GM19468 (cell line): ENCODE results near the gene EIF3I.

Source experiments
- ATAC-seq: cut with Tn5 transposase; IDR thresholded peaks from one replicate; pipeline ENCODE4 v1.9.1; 2021; ENCODE audit warnings: mild to moderate bottlenecking, moderate library complexity, moderate number of reproducible peaks; ENCODE audit not compliant: unreplicated experiment; ENCODE audit errors: extremely low read depth

EIF3I gene

DNA sequence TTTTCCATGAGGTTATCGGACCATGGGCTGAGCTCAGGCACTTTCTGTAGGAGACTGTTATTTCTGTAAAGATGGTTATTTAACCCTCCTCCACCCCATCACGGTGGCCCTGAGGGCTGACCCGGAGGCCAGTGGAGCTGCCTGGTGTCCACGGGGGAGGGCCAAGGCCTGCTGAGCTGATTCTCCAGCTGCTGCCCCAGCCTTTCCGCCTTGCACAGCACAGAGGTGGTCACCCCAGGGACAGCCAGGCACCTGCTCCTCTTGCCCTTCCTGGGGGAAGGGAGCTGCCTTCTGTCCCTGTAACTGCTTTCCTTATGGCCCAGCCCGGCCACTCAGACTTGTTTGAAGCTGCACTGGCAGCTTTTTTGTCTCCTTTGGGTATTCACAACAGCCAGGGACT, 24.4 kb upstream of the EIF3I start:
- ATAC-seq: no peak

DNA sequence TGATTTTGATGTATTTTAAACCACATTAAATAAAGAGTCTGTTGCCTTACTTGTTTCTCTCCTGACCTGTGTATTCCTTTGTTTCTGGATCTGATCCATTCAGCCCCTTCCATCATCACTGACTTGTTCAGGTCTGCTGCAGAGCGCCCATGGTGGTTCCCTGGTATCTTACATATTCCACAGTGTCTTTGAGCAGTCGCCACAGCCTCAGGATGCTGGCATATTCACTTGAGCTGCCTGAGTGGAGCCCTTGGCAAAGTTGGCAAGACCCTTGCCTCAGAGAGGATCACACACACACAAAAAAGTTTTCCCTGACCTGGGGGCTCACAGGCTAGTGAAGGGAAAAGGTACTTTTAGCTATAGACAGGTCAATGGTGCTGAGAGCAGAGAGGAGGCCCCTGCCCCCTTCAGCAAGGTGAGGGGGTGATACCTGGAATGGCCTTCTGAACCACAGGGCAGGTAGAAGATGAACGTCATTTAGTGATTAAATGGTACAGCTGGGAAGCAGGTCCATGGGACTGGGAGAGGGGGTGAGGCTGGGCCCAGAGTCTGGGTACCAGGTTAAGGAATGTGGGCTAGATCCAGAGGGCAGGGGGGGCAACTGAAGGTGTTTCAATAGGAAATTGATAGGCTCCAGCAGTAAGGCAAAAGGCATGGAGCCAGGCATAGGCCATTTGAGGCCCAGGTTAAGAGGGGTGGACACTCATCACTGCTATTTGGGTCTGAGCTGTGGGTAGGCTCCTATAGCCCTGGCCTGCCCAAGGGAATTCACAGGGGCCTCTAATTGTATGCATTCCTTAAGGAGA, 23.8 kb upstream of the EIF3I start:
- ATAC-seq: no peak

DNA sequence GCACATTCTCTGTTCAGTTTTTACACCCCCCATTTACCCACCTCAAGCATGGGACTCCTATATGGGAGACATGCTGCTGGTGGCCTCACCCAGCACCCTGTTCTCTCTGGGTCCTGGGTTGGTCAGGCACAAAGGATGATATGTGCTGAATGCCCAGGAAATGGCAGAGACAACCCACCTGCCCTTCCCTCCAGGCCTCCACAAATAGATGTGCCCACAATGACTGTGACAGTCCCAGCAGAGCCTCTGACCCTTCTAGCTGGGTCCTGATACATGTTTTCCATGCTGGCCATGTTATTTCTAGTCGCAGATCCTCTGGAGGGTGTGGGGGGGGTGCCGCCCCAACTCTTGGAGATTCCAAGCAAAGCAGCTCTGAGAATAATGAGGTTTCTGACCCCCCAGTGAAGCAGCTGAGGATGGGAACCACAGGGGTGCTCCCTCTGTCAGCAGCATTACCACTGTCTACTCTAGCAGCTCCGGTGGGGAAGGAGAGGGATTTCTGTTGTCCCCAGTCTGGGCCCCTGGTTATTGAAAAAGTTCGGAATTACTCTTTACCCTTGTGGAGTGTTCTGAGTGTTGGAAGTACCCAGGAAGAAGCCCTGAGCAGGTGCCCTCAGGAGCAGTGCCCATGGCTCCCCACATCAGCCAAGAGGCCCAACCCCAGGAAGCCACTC, 23.0 kb upstream of the EIF3I start:
- ATAC-seq: no peak

DNA sequence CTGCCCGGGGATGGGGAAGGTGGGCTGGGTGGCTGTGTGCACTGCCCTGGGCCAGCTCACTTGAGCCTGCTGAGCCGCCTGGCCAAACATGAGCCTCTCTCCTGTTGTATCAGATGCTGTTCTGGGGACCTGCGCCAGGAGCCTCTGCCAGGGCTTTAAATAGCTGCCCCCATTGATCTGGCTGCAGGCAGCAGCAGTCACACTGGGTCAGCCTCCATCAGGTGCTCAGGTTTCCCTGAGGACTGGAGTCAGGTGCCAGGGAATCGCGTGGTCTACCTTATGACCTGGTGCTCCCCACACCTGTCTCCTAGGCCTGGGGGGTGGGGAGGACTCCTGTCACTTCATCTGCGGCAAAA, 22.5 kb upstream of the EIF3I start:
- ATAC-seq: no peak

DNA sequence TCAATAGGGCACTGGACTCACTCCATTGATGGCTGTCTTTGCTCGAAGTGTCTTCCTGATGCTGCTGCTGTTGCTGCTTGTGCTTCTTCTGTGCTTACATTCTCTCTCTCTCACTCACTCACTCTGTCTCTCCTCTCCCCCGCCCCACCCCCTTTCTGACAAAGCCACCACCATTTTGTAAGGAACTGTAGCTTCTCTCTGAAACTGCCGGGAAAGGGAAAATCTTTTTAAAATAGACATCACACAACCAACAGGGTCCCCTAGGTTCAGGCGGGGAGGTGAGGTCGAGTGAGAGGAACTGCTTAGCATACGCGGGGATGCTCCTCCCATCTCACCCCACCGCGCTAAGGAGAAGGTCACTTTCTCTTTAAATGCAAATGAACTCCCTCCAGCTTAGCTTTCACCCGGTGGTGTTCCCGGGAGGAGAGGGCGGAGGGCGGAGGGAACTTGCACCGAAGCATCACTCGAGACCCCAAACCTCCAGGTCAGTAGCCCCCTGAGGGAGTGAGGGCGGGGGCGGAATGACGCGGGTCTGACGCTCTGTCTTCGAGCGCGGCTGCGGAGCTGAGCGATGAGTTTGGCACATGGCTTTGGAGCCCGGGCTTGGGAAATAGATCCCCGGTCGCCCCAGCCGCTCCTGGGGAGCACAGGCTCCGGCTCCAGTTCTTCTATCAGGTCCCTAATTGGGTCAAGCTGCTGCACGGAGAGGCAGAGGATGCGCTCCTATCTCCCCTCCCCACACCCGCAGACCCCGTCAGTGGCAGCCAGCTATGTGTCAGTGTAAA, 21.8 kb upstream of the EIF3I start, which contains the start of gene CCDC28B:
Gene CCDC28B (plus strand): TSS at position 370 of the 785 bp plus-strand sequence. CDS start 1,341 bp downstream, outside the sequence.
- ATAC-seq: no peak

DNA sequence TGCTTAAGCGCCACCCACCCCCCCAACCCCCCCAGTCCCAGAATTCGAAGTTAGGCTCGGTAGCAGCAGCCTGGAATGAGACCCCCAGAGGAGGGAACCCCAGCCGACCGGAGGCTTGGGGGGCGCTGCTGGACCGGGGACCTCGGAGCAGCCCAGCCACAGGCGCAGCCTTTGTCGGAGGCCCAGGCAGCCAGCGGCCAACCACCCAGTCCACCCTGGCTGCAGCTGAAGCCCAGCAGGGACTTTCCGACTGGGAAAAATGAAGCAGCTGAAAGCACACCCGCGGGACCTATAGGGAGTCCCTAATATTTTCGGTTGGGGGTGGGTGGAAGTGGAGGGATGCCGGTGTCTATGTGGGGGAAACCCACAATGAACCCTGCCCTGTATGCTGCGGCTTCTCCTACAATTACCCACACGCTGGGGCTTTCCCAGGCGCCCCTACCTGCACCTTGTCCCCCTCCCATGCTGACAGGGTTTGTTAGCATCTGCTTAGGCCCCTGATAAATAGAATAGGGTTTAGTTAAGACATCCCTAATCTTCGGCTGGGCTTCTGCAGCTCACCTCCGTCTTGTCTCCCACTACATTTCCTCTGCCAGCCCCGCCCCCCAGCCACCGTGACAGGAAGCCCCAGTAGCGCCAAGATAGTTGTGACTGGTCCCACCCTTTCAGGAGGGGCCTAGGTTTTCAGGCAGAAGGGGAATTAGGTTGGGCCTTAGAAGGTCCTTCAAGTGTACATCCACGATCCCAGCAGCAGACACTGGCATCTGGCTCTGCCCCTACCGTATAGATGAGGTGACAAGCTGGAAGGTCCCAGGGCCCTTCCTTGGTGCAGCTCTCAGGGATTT, 21.0 kb upstream of the EIF3I start:
- ATAC-seq: no peak

DNA sequence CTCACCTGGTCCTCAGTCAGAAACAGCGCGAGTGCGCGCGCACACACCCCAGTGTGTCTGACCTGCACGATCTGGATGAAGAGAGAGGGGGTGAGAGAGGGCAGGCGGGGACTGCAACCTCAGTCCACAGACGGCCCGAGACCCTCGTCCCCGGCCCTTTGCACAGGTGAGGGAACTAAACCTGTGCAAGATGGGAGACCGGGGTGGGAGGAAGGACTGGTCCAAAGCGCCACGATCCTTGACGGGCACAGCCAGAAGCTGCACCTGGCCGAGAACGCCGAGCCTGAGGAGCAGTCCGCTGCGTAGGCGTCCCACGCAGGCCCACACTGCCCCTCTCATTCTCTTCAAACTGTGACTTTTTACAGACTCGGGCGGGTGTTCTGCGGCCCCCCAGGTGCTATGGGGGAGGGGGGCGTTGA, 17.3 kb upstream of the EIF3I start:
- no peak for ATAC-seq

DNA sequence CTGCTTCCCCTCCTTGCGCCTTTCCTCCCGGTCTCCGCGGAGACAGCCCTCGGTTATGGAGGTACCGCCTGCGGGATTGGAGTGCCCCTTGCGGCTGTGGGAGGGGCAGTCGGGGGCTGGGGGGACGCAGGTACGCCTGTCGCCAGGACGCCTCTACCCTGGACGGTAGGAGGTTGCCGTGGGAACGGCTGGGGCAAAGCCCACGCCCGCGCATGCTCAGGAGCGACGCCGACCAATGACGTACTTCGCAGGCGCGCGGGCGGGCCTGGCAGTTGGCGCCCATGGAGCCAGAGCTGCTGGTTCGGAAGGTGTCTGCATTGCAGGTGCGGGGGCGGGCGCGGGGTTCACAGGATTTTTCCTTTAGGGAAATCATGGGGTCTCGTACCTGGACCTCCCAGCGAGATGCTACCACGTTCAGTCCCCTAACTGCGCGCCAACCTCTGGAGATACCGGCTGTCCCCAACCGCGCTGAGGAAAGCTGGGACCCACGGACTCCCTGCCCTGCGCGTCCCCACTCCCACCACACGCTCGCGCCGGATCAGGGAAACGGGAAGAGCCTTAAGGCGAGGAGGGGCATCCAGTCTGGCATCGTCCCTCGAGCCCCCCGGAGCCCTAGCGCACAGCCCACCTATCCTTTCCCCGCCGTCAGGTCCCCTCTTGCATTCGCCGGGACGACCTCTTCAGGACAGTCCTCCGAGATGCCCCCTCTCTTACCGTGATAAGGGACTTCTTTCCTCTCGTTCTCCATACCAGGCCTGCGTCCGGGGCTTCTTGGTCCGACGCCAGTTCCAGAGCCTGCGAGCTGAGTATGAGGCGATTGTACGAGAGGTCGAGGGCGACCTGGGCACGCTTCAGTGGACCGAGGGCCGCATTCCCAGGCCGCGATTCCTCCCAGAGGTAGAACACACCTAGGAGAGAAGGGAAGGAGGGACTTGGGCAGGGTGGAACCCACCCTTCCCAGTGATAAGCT, 16.5 kb upstream of the EIF3I start, which contains the start of gene IQCC:
Gene IQCC (plus strand): TSS at position 271 of the 970 bp plus-strand sequence. CDS start 11 bp downstream, at position 282.
- ATAC-seq: no peak

DNA sequence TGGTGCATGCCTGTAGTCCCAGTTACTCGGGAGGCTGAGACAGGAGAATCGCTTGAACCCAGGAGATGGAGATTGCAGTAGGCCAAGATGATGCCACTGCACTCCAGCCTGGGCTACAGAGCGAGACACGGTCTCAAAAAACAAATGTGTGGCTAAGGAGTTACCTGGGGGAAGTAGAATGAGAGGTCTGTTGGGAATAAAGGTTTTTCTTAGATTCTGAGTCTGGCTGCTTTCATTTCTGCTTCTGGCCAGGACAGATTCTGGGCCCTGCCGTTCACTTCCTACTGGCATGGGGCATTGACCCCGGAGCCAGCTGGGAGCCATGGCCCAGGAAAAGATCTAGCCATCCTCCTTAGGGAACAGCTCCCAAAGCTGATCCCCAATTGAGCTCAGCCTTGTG, 13.7 kb upstream of the EIF3I start:
- ATAC-seq: no peak

DNA sequence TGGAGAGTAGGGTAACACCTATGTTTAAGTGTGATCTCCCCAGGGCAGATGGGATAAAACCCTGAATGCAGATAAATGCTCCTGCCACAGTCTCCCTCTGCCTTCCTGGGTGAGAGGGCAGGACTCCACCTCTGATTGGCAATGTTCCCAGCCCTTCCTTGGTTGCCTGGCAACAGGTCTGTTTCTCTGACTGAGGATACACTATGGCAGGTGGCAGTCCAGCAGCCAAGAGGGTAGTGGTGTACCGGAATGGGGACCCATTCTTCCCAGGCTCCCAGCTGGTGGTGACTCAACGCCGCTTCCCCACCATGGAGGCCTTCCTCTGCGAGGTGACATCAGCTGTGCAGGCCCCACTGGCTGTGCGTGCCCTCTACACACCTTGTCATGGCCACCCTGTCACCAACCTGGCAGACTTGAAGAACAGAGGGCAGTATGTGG, 13.3 kb upstream of the EIF3I start, which contains the start of gene DCDC2B:
Gene DCDC2B (plus strand): TSS at position 199 of the 438 bp plus-strand sequence. CDS start 5 bp downstream, at position 204.
- ATAC-seq: no peak

DNA sequence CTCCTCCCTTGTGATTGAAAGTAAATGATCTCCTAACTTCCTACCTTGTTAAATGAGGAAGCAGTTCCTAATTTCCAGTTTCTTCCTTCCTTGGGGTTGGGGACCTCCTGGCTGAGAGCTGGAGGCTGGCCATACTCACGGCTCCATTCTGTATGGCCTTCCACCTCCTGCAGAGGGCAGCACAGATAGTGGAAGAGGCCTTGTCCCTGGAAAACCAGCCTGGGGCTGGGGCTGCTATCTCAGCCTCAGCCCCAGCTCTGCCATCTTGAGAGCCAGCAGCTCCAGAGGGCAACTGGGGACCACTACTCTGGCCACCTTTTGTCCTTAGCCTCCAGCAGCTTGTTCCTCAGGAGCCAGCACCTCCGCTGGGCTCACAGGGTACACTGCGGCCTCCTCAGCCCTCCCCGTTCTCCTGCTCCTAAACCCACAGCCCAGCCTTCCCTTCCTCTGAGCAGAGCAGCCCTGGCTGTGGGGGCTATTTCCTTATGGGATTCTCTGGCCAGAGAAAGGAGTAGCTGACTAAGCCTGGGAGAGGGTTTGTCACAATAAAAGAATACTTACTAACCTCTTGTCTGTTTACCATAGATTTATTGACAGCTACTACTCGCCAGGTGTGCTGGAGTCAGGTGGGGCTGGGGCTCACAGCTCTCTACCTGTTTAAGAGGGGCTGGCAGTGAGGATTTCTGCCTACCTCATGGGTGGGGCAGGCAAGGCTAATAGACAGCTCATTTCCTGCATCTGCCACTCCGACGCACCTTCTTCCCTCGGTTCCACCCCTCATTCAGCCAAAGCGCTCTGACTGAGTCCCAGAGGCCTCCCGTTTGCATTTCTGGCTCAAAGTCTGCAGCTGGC, 6.4 kb upstream of the EIF3I start:
- no peak for ATAC-seq

DNA sequence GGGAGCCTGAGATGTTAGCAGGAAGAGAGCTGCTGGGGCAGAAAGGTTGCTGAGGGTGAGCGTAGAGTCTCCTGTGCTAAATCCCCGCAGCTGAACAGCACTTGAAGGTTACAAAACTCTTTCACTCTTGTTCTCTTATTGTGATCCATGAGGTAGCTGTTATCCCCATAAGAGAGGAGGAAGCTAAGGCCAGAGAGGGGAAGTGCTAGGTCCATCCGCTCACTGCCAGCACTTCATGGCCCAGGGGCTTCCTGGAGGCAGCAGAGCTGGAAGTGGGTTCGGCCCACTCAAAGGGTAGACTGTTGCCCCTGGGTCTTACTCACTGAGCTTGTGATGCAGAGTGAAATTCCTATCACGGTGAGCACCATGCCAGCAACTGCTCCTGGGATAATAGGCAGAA, 5.6 kb upstream of the EIF3I start:
- no peak for ATAC-seq

DNA sequence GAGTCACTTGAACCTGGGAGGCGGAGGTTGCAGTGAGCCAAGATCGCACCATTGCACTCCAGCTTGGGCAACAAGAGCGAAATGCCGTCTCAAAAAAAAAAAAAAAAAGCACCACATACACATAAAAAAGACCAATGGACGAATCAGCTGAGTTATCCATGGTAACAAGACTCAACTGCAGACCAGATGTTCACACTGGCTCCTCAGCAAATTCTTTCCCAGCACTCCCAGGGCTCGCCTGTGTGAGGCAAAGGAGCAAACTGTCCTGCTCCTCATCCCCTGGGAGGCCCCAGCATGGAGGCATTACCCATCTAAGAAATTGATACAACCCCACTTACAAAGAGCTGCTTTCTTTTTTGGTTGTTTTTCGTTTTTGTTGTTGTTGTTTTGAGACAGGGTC, 3.2 kb upstream of the EIF3I start:
- no peak for ATAC-seq

DNA sequence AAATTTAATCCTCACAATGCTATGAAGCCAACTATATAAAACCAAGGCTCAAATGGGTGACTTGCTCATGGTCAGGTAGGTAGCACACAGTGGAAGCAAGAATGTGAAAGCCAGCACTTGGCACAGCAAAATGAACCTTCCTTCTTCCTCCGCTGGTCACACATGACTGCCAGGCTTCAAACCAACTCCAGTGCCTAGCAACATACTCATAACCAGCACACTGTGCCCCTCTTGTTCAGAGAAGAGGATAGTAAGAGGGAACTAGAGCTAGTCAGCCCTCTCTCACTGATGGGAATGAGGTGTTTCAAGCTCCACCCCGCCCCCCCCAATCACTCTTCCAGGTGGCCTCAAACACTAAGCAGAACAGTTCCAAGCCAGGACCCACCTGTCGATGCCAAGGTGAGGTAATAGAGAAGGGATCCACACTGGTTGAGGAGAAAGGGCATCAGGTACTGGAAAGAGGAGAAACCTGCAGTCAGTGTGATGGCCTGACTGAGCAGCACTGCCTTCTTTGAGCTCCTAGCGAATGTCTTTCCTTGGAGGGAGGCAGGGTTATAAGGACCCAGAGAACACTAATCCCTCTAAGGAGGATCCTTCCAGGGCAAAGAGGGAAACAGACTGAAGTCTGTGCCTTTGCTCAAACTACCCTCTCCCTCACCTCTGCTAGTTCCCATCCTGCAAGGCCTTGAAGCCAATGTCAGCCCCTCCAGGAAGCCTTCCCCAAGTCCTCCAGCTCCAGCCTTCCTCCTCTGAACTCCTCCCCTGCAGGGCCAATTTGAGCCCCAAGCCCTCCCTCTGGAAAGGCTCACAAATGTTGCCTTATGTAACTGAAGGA, 1.2 kb upstream of the EIF3I start:
- ATAC-seq: no peak

DNA sequence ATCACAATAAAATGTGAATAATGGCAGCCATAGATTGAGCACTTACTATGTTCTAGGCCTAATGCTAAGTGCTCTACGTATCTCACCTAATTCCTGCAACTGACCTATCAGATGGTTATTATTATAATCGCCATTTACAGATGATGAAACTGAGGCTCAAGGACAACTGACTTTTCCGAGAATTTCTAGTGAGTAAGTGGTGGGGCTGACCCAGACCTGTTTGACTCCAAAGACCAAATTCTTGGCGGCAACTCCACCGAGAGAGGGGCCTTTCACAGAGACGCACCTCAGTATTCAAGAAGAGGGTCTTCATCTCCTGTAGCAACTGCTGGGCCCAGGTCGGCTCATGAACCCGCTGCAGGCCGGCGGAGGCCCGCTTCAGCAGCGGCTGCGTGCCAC, 627 bp upstream of the EIF3I start:
- no peak for ATAC-seq

DNA sequence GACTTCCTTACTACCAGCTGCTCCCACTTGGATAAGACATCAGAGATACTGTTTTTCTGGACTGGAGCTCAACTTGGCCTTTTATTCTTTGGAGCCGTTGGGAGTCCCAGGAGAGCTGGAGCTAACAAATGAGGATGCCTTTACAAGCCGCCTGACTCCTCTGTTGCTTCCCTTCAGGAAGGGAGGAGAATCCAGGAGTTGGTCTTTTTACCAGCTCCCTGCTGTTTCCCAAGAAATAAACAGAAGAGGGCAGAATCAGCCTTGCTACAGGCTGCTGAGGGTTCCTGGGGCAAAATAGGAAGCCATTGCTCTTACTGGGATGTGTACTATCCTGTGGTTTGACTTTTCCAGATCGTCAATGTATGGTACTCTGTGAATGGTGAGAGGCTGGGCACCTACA, 1.5 kb downstream of the EIF3I start:
- ATAC-seq: no peak

DNA sequence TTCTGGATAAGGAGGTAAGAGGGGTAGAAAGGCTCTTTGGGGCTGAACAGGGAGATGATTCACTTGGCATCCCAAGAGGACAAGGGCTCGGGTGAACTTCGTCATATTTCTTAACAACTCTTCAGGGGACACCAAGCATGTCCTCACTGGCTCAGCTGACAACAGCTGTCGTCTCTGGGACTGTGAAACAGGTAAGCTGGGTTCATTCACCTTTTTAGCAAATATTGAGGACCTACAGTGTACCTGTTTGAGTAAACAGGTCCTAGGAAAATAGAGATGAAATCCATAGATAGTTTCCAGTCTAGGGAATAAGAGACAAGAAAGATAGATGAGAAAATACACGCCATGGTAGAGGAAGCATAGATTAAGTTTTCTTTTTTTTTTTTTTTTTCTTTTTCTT, 2.1 kb downstream of the EIF3I start:
- ATAC-seq: no peak
